T-helper 22 cell (primary cell): ENCODE data around the gene DSCAM.

Experiments
- DNase-seq: peaks from one replicate; pipeline ENCODE4 v3.0.0-alpha.2; 2020; ENCODE audit warnings: low read depth

DSCAM gene

DNA sequence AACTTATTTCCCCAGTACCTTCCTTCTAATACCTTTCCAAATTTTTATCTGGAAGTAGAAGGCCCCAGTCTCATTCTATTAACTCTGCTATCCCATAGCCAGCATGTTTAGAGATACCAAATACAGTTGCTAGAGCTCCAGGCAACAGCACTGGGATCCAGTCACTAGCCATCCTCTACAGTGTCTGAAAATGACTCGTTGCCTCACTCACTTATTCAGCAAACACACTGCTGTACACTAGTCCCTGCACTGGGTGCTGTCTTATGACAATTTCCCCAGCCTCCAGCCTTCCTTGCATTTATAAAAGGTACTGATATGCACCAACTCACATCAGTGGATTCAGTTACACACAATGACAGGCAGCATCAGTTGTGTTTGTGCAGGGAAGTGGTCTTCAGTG is 179.0 kb downstream of the DSCAM start:
- DNase-seq: no peak

DNA sequence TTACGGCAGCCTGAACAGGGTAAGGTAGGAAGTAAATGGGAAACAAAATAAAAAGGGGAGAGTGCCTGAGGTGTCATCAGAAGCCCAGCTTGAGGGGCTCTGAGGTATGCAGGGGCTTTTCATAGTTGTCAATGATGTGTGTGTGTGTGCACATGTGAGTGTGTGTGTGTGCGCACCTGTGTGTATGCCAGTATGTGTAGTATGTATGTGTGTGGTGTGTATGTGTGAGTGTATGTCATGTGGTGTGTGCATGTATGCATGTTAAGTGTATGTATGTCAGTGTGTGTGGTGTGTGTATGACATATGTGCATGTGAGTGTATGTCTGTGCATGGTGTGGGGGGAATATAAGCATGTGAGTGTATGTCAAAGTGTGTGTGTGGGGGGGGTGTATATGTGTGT is 184.1 kb downstream of the DSCAM start:
- no peak for DNase-seq

DNA sequence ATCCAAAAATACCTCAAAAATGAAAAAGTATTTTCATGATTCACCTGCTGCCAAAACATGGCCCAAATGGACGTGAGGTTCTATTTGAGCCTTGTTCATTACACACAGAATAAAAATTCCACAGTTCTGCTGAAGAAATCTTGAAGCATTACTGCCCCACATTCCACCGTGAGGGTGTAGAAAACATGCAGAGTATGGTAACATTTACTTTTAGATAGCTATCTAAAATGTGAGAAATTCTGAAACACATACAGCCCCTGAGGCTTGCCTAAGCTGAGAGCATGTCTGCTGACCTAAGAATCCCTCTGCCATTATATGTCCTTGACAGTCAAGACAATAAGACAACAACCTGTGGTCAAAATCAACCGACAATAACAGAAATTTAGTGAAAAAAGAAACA is 186.5 kb downstream of the DSCAM start:
- no peak for DNase-seq

DNA sequence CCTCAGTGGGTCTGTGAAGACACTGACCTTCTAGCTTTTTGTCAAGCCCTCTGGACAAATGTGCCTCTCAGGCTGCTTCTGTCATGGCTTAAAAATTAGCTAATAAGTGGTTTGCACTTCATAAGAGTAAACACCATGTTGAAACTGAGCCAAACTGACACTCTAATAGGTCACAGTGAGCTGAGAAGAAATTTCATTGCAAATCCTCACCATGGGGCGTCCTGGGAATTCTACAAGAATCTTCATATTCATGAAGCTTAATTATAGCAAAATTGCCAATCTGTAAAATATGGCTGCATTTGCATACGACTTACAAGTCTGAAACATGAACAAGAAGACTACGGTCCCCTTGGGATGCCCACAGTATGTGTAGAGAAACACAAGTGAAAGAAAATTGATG is 188.6 kb downstream of the DSCAM start:
- DNase-seq: no peak

GRCh38 chr21:40652436-40652835 is 194.5 kb downstream of the DSCAM start:
- no peak for DNase-seq

DNA sequence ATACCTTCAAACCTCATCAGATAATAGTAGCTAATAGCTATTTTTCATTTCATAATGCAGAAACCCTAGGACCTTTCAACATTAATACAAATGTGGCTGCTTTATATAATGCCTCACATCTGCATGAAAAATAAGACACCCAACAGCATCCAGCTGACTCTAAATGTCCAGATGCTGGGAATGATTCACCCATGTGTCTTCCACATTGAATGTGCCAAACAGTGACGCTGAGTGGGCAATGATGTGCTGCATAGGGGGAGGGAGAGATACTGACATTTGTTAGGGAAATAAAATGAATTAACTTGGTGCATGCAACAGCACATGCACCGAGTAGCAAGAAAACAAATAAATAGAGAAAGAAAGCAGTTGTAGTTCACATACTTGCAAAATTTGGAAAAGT is 199.3 kb downstream of the DSCAM start:
- no peak for DNase-seq

GRCh38 chr21:40646651-40647050 is 200.3 kb downstream of the DSCAM start:
- no peak for DNase-seq

DNA sequence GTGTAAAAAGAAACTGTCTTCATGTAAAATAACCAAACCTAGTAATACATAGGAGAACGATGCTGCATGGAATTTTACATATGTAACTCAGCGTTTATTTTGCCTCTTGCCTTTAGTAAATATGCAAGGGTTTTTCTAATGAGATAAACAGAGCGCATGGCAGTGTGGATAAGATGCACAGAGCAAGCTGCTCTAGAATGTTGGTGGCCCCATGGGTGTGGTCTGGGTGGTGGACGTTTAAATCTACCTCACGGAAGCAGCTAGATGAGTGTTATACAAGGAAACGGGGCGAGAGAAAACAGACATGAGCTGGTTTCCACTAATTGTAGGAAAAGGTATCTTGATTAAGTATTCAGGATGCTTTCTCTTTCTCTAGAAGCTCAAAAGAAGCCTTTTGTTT is 205.9 kb downstream of the DSCAM start:
- no peak for DNase-seq

DNA sequence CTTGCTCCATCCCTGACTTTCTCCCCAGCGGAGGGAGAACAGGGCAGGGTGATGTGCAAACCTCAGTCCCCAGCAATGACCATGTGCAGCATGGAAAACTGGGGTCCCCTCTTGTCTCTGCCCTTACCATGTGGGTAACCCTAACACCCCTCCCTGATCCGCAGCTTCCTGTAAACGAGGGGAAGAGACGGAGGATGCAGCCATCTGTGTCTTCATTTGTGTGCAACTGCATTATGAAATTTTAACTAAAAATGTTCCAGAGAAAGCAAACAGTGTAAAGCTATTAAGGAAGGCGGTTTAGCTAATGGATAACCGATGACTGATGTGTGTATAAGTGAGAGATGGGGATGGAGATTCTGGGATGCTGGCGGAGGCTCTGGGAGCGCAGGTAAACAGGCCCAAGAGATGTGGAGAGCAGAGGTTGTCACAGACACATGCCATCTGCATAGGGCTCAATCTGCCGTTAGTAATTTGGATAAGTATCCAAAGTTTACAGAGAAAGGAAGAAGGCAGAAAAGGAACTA is 206.6 kb downstream of the DSCAM start:
- no peak for DNase-seq

- DNase-seq: no peak
Observed at GRCh38 chr21:40639616-40640194, 207.3 kb downstream of the DSCAM start.

DNA sequence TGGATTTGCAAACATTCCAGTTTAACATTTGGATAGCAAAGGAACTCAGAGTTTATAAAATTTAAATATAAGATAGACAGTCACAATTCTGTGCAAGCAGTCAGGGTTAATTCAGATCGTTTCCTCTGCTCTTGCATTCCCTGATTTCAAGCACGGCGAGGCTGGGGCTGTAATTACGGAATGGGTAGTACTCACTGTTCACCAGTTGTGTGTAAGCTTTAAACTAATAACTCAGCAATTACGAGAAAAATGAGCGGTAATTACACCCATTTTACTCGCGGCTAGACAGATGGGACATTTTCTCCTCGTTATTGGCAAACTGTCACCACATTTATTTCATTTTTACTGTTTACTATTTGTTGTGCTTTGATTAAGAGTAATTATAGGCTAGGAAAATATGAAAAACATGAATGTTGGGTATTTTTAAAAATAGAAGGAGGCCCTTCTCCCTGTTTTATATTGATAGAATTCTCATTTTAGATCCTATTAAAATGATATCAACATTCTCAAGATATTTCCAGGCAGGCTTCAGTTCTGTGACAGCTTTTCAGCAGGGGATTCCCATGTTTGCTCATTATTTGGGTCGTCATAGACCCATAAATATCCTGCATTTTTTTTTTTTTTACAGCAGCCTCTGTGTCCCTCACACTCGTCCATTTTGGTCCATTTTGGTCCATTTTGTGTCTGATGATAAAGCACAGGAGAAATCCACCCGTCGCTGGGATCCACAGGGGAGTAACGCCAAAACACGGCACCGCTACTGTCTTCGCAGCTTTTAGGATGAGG is 208.3 kb downstream of the DSCAM start:
- no peak for DNase-seq

DNA sequence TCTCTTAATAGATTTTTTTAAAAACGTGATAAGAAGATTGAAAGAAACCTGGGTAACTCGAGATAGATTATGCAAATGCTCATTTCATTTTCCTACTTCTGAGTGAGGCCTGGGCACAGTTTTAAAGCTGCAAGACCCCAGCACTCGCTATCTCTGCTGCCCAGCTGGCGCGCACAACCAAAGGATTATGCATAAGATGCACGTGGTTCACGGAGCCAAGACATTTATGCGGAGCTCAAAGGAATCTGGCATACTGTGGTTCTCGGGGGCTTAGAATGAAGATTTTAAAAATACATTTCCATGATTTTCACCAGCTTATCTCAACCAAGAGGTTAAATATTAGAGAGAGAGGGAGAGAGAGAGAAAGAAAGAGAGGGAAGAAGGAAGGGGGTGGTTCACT is 210.9 kb downstream of the DSCAM start:
- no peak for DNase-seq

GRCh38 chr21:40635391-40635790 is 211.6 kb downstream of the DSCAM start:
- DNase-seq: no peak

- no peak for DNase-seq
Observed at GRCh38 chr21:40634141-40634540, 212.8 kb downstream of the DSCAM start.

- no peak for DNase-seq
Observed at GRCh38 chr21:40633048-40633447, 213.9 kb downstream of the DSCAM start.

DNA sequence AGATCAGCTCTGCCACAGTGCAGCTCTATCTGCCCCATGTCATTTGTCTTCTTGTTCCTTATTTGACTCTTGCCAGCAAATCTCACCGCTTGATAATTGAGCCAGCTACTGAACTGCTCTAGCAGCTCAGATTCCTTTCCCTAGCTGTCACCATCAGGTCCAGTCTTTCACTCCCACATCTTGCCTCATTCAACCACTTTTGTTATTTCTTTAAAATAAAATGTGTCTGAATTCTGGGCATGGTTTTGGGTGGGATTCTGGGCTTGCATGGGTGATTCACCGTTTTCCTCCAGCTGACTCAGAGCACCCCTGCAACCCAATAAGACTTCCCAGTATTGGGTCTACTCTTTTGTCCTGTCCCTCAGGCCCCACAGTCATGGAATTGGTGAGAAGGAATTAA is 215.7 kb downstream of the DSCAM start:
- no peak for DNase-seq

DNA sequence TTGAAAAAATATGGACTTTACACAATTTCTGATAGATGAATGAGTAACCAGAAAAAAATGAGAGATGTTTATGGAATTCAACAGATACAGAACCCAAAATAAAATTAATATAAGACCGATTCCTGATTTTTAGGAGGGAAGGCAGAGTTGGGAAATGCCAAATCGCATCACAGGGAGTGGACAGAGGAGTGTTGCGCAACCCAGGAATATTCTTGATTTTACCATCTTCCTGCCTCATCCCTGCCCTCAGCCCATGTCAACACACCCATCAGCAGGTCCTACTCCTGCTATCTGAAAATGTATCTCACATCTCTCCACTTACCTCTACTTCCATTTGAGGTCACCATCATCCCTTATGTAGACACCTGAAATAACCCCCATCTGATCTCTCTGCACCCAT is 221.0 kb downstream of the DSCAM start:
- no peak for DNase-seq

- no peak for DNase-seq
Observed at GRCh38 chr21:40623528-40623927, 223.4 kb downstream of the DSCAM start.

- DNase-seq: no peak
Observed at GRCh38 chr21:40622531-40622930, 224.4 kb downstream of the DSCAM start.

DNA sequence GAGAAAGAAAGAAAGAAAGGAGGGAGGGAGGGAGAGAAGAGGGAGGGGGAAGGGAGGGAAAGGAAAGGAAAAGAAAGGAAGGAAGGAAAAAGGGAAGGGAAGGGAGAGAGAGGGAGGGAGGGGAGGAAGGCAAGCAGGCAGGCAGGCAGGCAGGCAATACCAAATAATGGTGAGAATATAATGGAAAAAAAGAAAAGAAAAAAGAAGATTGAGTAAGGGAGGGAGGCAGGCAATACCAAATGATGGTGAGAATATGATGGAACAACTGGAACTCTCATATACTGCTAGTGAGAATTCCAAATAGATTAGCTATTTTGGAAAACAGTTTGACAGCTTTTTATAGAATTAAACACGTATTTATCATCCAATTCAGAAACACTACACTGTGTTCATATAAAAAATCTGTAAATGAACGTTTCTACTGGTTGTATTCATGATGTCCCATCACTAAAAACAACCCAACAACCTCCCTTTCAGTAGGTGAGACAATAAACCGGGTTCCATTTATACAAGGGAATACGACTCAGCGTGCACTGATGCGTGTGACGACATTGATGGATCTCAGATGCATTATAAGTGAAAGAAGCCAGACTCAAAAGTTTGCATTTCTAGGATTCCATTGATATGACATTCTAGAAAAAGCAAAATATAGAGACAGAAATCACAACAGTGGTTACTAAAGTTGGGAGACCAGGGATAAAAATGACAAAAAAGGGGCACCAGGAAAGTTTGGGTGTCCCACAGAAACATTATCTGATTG is 226.4 kb downstream of the DSCAM start:
- no peak for DNase-seq

DNA sequence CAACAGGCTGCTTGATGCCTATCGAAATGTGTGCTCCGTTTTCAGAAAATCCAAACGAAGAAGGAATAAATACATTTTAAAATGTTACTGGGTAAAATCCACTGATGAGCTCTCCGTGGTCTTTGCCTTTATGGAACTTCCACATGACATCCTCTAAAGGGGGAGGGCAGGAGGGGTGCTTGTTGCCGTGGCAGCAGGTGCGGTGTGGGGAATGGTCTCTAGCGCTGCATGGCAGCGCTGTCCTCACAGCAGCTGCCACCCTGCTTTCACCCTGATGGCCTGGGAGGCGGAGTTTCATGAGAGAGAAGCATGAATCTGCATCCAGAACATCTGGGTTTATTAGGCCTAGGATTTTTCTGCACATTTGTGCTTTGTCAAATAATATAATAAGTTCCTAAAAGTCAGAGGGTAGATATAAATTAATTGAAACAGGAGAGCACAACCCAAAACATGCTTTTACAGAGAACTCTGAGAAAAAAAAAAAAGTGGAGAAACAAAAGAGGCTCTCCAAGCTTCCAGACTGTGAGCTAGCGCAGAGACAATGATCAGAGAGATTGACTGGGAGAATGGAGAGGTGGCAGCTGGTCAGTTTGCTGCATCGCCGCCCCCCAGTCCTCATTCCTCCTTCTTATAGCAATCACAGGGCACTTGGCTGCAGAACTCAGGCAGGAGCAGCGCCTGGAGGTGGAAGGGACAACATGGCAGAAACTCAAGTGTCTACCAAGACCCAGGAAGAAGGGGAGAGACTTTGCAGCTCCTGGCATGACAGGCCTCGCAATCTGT is 228.6 kb downstream of the DSCAM start:
- DNase-seq: no peak

- no peak for DNase-seq
Observed at GRCh38 chr21:40616377-40616704, 230.6 kb downstream of the DSCAM start.
